Esophagus squamous epithelium (tissue), 5 donors: ENCODE measurements around the gene RHOH. TPM values are rescaled to one million over a fixed set of nuclear protein-coding genes. Genes with fewer than 3 reads are reported as not detected.
A peak's percentile ranks its signal among the peaks of the same experiment; 100 is the strongest.

Source experiments
- DNase-seq: peaks from one replicate; lab custom pipeline; 2025; lab: John Stamatoyannopoulos, UW
- H3K27ac ChIP-seq, 4 donors: fragments of 200-600 bp; sonication (generic); one replicate each; pipeline ENCODE4 v1.5.1; 2016 to 2019; ENCODE audit warnings: mild to moderate bottlenecking in 1 of 4
- H3K27me3 ChIP-seq, 4 donors: fragments of 200-600 bp; sonication (generic); 1 replicate in 3 of 4; 2 replicates in 1 of 4; pipeline versions ENCODE4 v1.5.1 to v1.6.0; 2017 to 2021; ENCODE audit warnings: antibody characterized with exemption in 1 of 4
- H3K36me3 ChIP-seq, 3 donors: fragments of 200-600 bp; sonication (generic); one replicate each; pipeline ENCODE4 v1.5.1; 2016 to 2019
- H3K4me1 ChIP-seq, 3 donors: fragments of 200-600 bp; sonication (generic); one replicate each; pipeline ENCODE4 v1.5.1; 2017 to 2019
- H3K4me3 ChIP-seq, 4 donors: fragments of 200-600 bp; sonication (generic); 1 replicate in 3 of 4; 2 replicates in 1 of 4; pipeline ENCODE4 v1.5.1; 2016 to 2019; ENCODE audit warnings: mild to moderate bottlenecking in 2 of 4, moderate library complexity in 1 of 4
- H3K9me3 ChIP-seq, 3 donors: fragments of 200-600 bp; sonication (generic); one replicate each; pipeline ENCODE4 v1.5.1; 2016 to 2019
- CTCF ChIP-seq, 6 experiments: fragments of 450-650 bp in 4 of 6; fragments of 200-600 bp in 2 of 6; sonication (generic) in 2 of 6; IDR thresholded peaks; one replicate each; pipeline ENCODE4 v1.5.1; 2016 to 2019; ENCODE audit warnings: antibody characterized with exemption in 6 of 6, mild to moderate bottlenecking in 4 of 6, moderate library complexity in 4 of 6
- POLR2A ChIP-seq, 4 donors: fragments of 450-650 bp; IDR thresholded peaks; one replicate each; pipeline ENCODE4 v1.6.1; 2017; ENCODE audit warnings: antibody characterized with exemption in 4 of 4, mild to moderate bottlenecking in 4 of 4, moderate library complexity in 3 of 4
- WGBS, 2 donors: methylation state at CpG; one replicate each; pipeline ENCODE4 v1.1.5; 2018; 5-methylcytosine and 5-hydroxymethylcytosine counted together
- intact Hi-C: fragments of 100-400 bp; cut with DNase I; formaldehyde crosslinking; loops from one replicate; pipeline ENCODE4 v1.15.0; 2022
- total RNA-seq, 4 donors: library from RNA; depleted of rRNA; stranded (reverse); fragments of >200 nt; gene quantifications; one replicate each; pipeline ENCODE4 v1.1.0, GENCODE V29; 2016
- donor health status: DM: yes; HTN: yes; CAD: no.

RHOH gene
- total RNA-seq, 4 donors from 2014 or later, result 0.79 to 5.0 (median 2.2) TPM

GRCh38 chr4:40190880-40191815 is 5.7 kb upstream of the RHOH start:
- H3K27me3 ChIP-seq, result no peaks in the 10 kb centered on the region
- intact Hi-C loops, result no loop called here
- no peaks in the 10 kb centered on the region for H3K9me3 ChIP-seq
- DNase-seq, result no peak
- TF ChIP-seq POLR2A (IDR thresholded peaks at IDR 0.05), result peak in 1 of 4 donors; percentile 26
- no peak for TF ChIP-seq CTCF (IDR thresholded peaks at IDR 0.05)
- WGBS, 2 donors, result 58 to 62% methylated on average over 14 of the region's 14 CpGs
- peak overlapping the region in 1 of 4 donors; percentile 50 for H3K27ac ChIP-seq
- peak overlapping the region in 1 of 4 donors; percentile 14 for H3K4me3 ChIP-seq
- H3K36me3 ChIP-seq, result no peaks in the 10 kb centered on the region
- peaks cover 0 to 6% (median 3%) of the 10 kb centered on the region in 3 donors for H3K4me1 ChIP-seq

GRCh38 chr4:40192114-40193015 is 4.5 kb upstream of the RHOH start:
- TF ChIP-seq POLR2A (IDR thresholded peaks at IDR 0.05) (peak in 1 of 4 donors; percentile 10), CTCF (IDR thresholded peaks at IDR 0.05) (no peak)
- no peaks in the 10 kb centered on the region for H3K36me3 ChIP-seq
- no peaks in the 10 kb centered on the region for H3K4me1 ChIP-seq
- H3K9me3 ChIP-seq, result no peaks in the 10 kb centered on the region
- no peaks in the 10 kb centered on the region for H3K27me3 ChIP-seq
- intact Hi-C loops, result no loop called here
- no peak for DNase-seq
- peak overlapping the region in 1 of 4 donors; percentile 74 for H3K27ac ChIP-seq
- peak overlapping the region in 1 of 4 donors; percentile 31 for H3K4me3 ChIP-seq
- 66 to 69% methylated on average over 8 of the region's 8 CpGs for WGBS, 2 donors

DNA sequence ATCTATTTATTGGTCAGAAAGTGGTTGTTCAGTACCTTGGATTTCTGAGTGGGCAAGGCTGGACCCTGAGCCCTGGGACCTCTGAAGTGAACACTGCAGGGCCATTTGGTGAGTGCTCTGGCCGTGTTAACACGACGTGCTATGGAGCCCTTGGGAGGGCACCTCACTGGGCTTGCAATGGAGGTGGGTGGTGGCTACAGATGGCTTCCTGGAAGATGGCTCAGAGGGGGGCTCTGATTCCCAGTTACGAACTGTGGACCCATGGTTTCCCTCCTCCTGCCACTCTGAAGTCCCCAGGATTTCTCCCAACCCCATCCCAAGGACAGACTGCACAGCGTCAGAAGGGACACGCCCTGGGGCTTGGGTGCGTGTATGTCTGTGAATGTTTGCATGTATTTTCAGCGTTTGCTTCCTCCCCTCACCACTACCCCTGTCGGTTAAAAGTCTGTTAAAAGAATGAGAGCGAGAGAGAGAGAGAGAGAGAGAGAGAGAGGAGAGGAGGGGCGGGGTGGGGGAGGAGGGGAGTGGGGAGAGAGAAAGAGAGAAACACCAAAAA is 3.7 kb upstream of the RHOH start:
- Histone ChIP-seq H3K9me3 (no peaks in the 10 kb centered on the region), H3K4me1 (no peaks in the 10 kb centered on the region), H3K4me3 (peak overlapping the region in 1 of 4 donors; percentile 31), H3K36me3 (no peaks in the 10 kb centered on the region), H3K27me3 (no peaks in the 10 kb centered on the region), H3K27ac (peak overlapping the region in 1 of 4 donors; percentile 74)
- WGBS, 2 donors, result 55 to 61% methylated on average over 5 to 10 of the region's 11 CpGs
- DNase-seq, result no peak
- TF ChIP-seq CTCF (IDR thresholded peaks at IDR 0.05) (no peak), POLR2A (IDR thresholded peaks at IDR 0.05) (peak in 1 of 4 donors; percentile 28)
- intact Hi-C loops, result no loop called here

DNA sequence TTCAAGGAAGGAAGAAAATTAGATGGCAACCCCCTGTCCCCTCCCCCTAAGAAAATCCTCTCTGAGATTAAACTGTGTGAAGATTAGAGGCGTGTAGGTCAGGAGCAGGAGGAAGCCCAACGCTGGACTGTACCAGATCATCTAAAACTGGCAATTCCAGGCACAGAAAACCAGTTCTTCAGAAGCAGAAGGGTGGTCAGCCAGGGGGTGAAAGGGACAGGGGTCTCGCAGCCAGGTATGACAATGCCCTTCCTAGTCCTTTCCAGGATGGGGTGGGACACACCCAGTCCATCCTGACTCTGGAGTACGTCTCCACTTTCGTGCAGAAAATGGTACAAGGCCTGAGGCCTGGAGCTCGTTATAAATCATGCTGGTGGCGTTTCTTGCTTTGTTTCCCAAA is 3.3 kb upstream of the RHOH start:
- H3K36me3 ChIP-seq, result no peaks in the 10 kb centered on the region
- H3K27me3 ChIP-seq, result no peaks in the 10 kb centered on the region
- peak overlapping the region in 1 of 4 donors; percentile 74 for H3K27ac ChIP-seq
- DNase-seq, result no peak
- no peaks in the 10 kb centered on the region for H3K9me3 ChIP-seq
- WGBS, 2 donors, result 61 to 66% methylated on average over 6 to 7 of the region's 7 CpGs
- TF ChIP-seq CTCF (IDR thresholded peaks at IDR 0.05), result no peak
- TF ChIP-seq POLR2A (IDR thresholded peaks at IDR 0.05), result no peak
- H3K4me3 ChIP-seq, result no peak overlapping the region
- H3K4me1 ChIP-seq, result no peaks in the 10 kb centered on the region
- intact Hi-C loops, result no loop called here
